GM20000 (cell line): Measurements from ENCODE around the gene KCNK13.

Source experiments
- DNase-seq: peaks from one replicate; pipeline ENCODE4 v3.0.0; 2012; ENCODE audit warnings: low spot score
- CTCF ChIP-seq: IDR thresholded peaks from 2 replicates; pipeline ENCODE4 v1.5.1; 2012; ENCODE audit warnings: mild to moderate bottlenecking, control low read depth; ENCODE audit errors: extremely low read depth, missing control alignments

The KCNK13 gene

GRCh38 chr14:90159146-90159545 lies 97.4 kb downstream of the KCNK13 start:
- DNase-seq, result no peak

GRCh38 chr14:90159688-90160087 lies 97.9 kb downstream of the KCNK13 start:
- no peak for TF ChIP-seq CTCF

More at GRCh38 chr14:90159146-90159545, 97.4 kb downstream of the KCNK13 start:
- TF ChIP-seq CTCF, result no peak

GRCh38 chr14:90161129-90161528 lies 99.3 kb downstream of the KCNK13 start:
- no peak for TF ChIP-seq CTCF
- no peak for DNase-seq

More at GRCh38 chr14:90159688-90160087, 97.9 kb downstream of the KCNK13 start:
- no peak for DNase-seq

- no peak for DNase-seq
- no peak for TF ChIP-seq CTCF
These were observed 106.8 kb downstream of the KCNK13 start for GRCh38 chr14:90168425-90169105.

- DNase-seq, result no peak
- no peak for TF ChIP-seq CTCF
These were observed 113.8 kb downstream of the KCNK13 start for GRCh38 chr14:90175631-90176030.

GRCh38 chr14:90177539-90178189 lies 115.9 kb downstream of the KCNK13 start:
- no peak for TF ChIP-seq CTCF
- no peak for DNase-seq

- DNase-seq, result no peak
- no peak for TF ChIP-seq CTCF
These were observed 117.6 kb downstream of the KCNK13 start for GRCh38 chr14:90179357-90179756.
